CD4-positive, alpha-beta T cell treated with Interferon alpha-2 for 1 hour (primary cell): ENCODE data around the gene ATP1A4.
"Not testable (repeated sequence)": the region's sequence is repeated elsewhere in the genome, so short reads cannot be mapped to it uniquely, and the experiment has no call there.

Source experiments
- DNase-seq, 2 donors: peaks; one replicate each; pipeline ENCODE4 v3.0.0-alpha.2; 2020 to 2022

The ATP1A4 gene

GRCh38 chr1:160124705-160125478, 26.5 kb upstream of the ATP1A4 start:
- DNase-seq, result no peak

- DNase-seq, result no peak
These were observed 25.7 kb upstream of the ATP1A4 start for GRCh38 chr1:160125746-160126145.

- not testable (repeated sequence) for DNase-seq
These were observed 25.1 kb upstream of the ATP1A4 start for GRCh38 chr1:160126342-160126741.

GRCh38 chr1:160127381-160127780, 24.0 kb upstream of the ATP1A4 start:
- no peak for DNase-seq

- DNase-seq, result no peak
These were observed 23.4 kb upstream of the ATP1A4 start for GRCh38 chr1:160127865-160128523.

- no peak for DNase-seq
These were observed 22.8 kb upstream of the ATP1A4 start for GRCh38 chr1:160128636-160129035.

- no peak for DNase-seq
These were observed 22.4 kb upstream of the ATP1A4 start for GRCh38 chr1:160129046-160129445.

- DNase-seq, result no peak
These were observed 21.8 kb upstream of the ATP1A4 start for GRCh38 chr1:160129558-160129957.

- DNase-seq, result no peak
These were observed 21.4 kb upstream of the ATP1A4 start for GRCh38 chr1:160129966-160130365.

- no peak for DNase-seq
These were observed 20.9 kb upstream of the ATP1A4 start for GRCh38 chr1:160130486-160130885.

- DNase-seq, result no peak
These were observed 20.5 kb upstream of the ATP1A4 start for GRCh38 chr1:160130939-160131338.

- no peak for DNase-seq
These were observed 19.4 kb upstream of the ATP1A4 start for GRCh38 chr1:160131803-160132565.

- no peak for DNase-seq
These were observed 17.2 kb upstream of the ATP1A4 start for GRCh38 chr1:160133990-160134770.

- DNase-seq, result no peak
These were observed 16.4 kb upstream of the ATP1A4 start for GRCh38 chr1:160134791-160135572.

GRCh38 chr1:160136121-160136925, 15.1 kb upstream of the ATP1A4 start:
- no peak for DNase-seq

GRCh38 chr1:160136926-160137200, 14.5 kb upstream of the ATP1A4 start:
- no peak for DNase-seq

GRCh38 chr1:160137216-160137862, 14.1 kb upstream of the ATP1A4 start:
- DNase-seq, result no peak

GRCh38 chr1:160139840-160140239, 11.6 kb upstream of the ATP1A4 start:
- no peak for DNase-seq

- no peak for DNase-seq
These were observed 7.7 kb upstream of the ATP1A4 start for GRCh38 chr1:160143695-160144094.

- DNase-seq, result no peak
These were observed 6.5 kb upstream of the ATP1A4 start for GRCh38 chr1:160144921-160145320.

- no peak for DNase-seq
These were observed 5.3 kb upstream of the ATP1A4 start for GRCh38 chr1:160146107-160146506.
